HG02981 (cell line): Measurements from ENCODE around the gene EFNA4.

Experiments
- ATAC-seq: cut with Tn5 transposase; IDR thresholded peaks from one replicate; pipeline ENCODE4 v1.9.1; 2021; ENCODE audit warnings: mild to moderate bottlenecking, moderate library complexity; ENCODE audit not compliant: unreplicated experiment

The EFNA4 gene, protein sequence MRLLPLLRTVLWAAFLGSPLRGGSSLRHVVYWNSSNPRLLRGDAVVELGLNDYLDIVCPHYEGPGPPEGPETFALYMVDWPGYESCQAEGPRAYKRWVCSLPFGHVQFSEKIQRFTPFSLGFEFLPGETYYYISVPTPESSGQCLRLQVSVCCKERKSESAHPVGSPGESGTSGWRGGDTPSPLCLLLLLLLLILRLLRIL

DNA sequence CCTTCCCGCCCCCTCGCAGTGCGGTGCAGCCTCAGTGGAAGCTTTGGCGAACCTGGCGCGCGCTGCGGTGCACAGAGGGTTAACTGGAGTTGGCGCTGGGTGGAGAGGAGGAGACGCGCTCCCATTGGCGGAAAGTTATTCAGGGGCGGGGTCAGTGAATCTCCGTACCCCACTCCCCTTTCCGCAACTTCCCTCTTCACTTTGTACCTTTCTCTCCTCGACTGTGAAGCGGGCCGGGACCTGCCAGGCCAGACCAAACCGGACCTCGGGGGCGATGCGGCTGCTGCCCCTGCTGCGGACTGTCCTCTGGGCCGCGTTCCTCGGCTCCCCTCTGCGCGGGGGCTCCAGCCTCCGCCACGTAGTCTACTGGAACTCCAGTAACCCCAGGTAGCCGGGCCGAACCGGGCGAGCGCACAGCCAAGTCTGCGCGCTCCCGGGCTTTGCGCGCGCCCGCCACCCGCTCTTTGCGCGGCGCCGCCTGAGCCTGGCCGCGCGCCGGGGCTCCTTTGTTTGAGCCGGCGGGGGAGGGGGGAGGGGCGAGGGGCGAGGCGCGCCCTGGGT is at the start of gene EFNA4:
EFNA4 (plus strand) TSS at position 191 of the 561 bp plus-strand sequence; CDS start at position 275, 84 bp downstream.
- peak; percentile 58 for ATAC-seq

DNA sequence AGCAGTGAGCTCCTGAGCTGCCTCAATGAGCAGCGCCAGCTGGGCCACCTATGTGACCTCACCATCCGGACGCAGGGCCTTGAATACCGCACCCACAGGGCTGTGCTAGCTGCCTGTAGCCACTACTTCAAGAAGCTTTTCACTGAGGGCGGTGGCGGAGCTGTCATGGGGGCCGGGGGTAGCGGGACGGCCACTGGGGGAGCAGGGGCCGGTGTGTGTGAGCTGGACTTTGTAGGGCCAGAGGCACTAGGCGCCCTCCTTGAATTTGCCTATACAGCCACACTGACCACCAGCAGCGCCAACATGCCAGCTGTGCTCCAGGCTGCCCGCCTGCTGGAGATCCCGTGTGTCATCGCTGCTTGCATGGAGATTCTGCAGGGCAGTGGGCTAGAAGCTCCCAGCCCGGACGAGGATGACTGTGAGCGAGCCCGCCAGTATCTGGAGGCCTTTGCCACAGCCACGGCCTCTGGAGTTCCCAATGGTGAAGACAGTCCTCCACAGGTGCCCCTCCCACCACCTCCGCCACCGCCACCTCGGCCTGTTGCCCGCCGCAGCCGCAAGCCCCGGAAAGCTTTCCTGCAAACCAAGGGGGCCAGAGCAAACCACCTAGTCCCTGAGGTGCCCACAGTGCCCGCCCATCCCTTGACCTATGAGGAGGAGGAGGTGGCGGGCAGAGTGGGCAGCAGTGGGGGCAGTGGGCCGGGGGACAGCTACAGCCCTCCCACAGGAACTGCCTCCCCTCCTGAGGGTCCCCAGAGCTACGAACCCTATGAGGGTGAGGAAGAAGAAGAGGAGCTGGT is 48.6 kb upstream of the EFNA4 start:
- ATAC-seq = no peak

DNA sequence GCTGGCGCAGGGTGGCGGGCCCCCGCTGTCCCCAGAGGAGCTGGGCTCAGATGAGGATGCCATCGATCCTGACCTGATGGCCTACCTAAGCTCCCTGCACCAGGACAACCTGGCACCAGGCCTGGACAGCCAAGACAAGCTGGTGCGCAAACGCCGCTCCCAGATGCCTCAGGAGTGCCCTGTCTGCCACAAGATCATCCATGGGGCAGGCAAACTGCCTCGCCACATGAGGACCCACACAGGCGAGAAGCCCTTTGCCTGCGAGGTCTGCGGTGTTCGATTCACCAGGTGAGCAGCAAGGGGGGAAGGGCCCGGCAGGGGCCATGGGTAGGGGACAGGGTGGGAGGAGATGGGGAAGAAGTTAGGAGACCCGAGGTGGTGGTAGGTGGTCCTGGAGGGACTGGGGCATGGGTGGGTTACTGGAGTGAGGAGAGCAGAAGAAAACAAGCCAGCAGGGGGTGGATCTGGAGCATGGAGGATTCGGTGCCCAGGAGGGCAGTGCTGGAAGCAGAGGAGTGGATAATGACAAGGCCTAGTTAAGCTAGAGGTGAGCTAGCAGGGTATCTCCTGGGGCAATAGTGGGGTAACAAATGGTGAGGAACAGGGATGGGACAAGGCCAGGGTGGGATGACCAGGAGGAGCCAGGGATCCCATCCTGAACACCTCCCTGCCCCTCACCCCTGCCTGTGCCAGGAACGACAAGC is 47.9 kb upstream of the EFNA4 start:
- no peak for ATAC-seq

DNA sequence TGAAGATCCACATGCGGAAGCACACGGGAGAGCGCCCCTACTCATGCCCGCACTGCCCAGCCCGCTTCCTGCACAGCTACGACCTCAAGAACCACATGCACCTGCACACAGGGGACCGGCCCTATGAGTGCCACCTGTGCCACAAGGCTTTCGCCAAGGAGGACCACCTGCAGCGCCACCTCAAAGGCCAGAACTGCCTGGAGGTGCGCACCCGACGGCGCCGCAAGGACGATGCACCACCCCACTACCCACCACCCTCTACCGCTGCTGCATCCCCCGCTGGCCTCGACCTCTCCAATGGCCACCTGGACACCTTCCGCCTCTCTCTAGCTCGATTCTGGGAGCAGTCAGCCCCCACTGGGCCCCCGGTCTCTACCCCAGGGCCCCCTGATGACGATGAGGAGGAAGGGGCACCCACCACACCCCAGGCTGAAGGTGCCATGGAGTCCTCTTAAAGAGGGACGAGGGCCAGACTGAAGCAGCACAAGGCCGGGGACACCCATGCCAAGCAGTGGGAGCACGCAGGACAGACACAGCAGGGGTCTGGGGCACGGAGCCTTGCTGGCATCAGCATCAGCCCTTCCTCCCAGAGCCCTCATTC is 47.2 kb upstream of the EFNA4 start:
- ATAC-seq = no peak

DNA sequence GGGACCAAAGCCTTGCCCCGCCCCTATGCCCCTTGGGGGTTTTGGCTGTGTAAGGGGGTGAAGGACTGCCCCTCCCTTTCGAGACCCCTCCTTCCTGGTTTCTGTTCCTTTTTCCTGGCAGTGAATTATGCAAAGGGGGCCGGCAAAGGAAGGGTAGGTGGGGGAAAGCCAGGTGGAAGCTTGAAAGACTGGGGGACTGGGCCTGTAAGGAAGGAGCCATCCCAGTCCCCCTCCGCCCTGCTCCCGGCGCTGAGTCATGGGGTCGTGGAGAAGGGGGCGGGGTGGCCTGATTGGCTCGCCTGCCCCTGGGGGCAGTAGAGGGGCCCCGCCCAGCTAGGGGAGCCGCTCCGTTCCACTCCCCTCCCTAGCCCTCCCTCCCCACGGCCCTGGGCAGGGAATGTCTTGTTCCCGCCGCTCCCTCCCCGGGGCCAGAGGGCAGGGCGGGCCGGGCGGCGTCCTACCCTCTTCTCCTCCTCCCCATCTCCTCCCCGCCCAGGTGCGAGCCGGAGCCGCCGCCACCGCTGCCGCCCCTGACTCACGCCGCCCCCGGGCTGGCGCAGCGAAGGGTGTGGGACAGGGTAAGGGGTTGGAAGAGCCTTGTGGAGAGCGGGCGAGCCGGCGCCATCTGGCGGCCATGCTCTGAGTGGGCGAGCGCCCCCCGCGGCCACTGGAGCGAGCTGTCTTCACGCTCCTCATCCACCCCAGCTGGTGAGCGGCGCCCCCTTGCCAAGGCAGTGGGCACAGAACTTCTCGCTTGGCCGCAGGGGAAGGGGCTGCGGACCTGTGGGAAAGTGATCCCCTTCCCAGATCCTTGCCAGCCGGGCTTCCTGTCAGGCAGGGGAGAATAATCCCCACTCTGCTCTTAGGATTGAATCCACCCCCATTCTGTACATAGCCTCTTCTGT is 46.2 kb upstream of the EFNA4 start:
- ATAC-seq = peak; percentile 59

DNA sequence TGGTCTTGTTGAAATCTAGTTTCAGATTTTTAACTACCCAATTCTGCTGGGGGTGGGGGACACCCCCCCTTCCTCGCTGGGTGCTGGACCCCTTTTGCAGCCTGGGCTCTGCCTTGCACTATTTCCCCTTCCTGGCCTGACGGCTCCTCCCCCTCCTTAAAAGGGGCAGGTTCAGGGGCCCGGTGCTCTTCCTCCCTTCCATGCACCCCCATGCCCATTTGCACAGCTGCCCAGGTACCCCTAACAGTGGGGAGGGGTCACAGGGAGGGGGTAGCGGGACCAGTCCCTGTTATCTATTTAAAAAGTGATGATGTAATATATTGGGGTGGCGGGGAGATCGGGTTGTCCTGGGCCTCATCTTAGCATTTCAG is 45.6 kb upstream of the EFNA4 start:
- peak; percentile 28 for ATAC-seq

DNA sequence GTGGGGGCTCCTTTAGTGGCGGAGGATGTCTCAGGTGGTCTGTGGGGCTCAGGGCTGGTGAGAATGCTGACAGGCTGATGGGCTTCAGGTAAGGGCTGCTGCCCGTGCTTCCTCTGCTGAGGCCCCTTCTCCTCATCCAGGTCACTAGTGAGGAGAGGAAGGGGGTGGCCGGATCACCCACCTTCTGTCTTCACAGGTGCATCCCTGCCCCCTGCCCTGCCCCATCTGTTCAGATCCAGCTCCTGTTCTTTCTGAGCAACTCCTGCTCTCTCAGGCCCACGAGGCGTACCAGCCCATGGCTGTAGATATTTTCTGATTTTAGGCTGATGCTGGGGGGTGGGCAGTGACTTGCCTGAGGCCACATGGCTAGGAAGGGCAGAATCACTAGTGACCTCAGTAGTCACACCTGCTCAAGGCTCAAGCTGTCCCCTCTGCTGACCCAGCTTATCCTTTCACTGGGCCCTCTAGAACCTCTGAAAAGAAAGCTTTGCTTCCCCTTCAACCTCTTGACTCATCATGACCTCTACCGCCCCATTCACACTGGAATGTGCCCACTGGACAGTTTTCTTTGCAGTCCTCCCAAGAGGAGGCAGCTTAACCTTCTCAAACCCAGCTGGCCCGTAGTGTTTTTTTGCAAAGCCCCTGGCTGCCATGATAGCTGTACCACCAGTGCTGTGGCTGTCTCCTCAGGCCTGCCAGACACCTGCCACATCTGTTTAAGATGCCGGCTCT is 44.8 kb upstream of the EFNA4 start:
- ATAC-seq = no peak

DNA sequence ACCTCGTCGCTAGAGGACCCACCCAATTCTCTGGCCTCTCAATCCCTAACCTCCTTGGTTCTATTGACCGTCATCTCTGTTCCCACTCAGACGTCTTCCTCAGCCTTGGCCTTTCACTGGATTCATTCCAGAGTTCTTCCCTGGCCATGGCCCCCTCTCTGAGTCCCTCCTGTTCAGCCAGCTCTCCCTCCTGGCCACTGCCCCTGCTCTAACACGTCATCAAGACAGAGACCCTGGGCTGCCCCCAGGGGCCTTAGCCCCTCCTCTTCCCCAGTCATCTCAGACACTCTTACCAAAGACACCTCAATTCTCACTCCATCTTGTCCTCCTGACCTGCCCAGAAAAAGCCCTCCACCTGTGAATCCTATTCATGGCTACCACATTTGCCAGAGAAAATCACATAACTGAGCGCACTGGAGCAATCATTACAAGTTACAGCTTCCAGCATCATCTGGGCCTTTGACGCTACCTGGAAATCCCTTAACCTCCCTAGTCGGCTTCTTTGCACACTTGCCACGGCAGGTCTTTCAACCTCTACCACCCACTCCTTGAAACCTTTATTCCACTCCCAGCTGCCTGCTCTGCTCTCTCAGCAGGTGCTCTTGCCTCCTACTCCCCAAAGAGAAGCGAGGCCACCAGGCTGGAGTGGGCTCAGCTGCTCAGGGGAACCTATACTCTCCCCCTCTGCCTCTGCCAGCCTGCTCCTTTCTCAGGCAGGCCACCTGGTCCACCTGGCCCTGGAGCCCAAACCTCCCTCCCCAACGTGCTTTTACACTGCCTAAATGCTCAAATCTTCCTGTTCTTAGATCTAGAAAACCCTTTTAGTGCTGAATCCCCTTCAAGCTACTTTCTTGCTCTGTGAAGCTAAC is 43.9 kb upstream of the EFNA4 start:
- no peak for ATAC-seq

DNA sequence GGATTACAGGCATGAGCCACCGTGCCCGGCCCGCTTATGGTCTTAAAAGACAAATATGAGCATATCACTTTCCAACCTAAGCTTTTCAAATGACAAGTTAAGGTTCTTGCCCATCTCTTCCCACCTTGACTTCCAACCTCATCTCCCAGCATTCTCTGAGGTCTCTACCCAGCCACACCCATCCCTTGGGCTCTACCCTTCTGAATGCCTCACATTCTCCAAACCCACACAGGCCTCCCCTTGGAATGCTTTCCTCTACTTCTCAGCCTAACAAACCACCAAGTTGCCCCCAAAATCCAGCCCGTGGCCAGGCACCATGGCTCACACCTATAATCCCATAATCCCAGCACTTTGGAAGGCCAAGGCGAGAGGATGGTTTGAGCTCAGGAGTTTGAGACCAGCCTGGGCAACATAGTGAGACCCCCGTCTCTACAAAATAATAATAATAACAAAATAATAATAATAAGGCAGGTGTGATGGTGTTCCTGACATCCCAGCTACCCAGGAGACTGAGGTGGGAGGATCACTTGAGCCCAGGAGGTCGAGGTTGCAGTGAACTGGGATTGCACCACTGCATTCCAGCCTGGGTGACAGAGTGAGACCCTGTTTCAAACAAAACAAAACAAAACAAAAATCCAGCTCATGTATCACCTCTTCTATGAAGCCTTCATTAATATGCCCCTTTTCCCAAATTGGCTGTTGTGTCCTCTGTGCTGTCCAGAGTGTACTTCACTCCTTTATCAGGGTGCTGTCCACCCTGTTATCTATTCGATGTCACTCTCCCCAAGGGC is 41.2 kb upstream of the EFNA4 start:
- no peak for ATAC-seq

DNA sequence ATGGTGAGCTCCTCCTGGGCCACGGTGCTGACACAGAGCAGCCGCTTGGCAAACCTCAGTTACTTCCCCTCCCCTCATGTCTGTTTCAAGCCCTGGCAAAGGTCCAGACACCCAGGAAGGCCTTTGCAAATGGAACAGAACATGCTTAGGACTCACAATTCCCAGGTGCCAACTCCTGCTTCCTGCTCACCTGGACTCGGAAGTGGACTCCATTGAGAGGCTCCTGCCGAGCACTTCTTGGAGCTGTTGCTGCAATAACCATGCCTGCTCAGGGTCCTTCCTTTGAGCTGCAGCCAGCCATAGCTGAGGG is 40.7 kb upstream of the EFNA4 start:
- no peak for ATAC-seq

DNA sequence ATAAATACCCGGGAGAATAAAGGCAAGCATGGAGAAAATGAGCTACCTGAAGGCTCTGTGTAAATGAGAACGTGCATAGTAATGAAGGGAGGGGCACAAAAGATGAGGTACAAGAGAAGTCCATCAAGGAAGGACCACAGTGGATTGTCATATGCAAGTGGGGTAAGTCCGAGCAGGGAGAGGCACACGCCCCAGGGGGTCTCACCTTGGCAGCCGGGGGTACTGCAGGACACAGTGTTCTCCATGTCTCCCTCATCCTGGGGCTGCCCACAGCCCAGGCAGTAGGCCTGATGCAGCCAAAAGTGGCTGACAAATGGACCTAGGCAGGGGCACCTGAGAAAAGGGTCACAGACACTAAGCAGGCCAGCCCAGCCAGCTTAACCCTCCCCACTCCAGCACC is 39.9 kb upstream of the EFNA4 start:
- no peak for ATAC-seq

DNA sequence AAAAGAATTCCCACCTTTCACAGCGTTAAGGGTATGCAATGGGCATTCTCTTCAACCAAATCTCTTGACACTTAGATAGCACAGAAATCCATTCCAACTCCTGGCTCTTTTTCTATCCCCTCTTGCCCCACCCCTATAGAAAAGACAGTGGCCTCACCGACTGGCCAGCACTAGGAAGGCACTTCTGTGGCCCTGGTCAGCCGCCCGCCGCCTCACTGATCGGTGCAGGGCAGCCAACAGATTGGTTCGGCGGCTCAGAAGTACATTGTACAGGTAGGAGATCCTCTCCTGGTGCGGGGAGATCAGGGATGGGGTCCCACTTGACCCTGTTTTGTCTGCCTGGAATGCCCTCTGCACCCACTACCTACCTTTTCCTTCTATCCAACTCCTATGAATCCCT is 39.2 kb upstream of the EFNA4 start:
- ATAC-seq = no peak

DNA sequence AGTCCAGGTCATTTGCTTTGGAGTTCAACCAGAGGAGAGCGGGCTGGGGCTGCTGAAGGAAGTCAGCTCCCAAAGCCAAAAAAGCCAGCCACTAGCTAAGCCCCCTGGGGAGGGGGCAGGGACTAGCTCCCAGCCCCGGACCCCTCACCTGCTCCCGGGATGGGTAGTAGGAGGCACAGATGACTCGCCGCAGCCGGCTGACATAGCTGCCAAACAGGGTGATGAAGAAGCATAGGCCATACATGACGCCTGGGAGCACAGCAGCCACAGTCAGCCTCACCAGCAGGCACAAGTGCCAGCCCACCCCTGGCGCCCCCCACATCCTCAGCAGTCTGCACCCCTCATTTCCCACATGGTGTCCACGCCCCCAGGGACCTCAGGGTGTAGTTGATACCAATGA is 37.4 kb upstream of the EFNA4 start:
- no peak for ATAC-seq

DNA sequence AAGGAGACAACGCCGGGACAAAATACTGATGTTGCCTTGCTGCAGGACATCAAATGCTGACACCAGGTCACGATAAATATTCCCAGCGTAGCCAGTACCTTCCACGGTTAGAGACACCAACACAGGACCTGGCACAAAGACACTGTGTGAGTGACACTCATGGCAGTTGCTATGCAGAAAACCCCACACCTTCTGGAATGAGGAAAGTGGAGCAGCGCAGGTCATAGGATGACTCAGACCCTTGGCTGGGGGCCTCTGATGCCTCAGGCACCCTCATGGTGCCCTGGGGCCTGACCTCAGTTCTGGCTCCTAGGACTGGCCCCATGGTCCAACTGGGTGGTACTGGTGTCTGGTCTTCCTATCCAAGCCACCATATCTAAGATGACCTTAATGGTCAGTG is 37.0 kb upstream of the EFNA4 start:
- ATAC-seq = no peak

DNA sequence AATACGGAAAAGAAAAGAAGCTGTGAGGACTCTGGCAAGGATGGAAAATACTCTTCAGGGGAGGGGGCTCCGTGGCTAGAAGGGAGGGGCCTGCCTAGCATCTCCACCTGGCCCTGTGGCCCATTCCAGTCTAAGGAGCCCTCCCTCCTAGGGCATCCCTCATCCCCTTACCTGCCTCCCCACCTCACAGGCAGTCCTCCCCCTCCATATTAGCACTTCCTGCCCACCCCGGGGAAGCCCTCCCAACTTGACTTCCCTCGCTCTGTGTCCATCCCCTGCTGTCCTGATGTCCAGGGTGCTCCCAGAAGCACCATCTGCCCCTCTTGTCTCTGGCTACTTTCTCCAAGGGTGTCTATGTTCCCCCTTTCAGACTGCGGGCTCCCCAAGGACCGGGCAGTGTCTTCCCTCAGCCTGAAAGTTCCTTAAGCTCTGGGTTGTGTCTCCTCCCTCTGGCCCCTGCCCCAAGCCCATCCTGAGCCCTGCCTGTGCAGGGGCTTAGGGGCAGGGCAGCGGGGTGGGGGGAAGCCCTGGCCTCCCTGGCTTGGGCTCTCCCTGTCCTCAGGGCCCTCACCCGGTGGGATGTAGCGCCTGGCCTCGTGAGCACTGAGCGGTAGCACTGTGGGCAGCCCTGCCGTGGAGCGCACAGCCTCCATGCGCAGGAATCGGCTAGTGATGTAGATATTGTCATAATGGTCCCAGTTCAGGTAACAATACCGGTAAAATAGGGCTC is 33.9 kb upstream of the EFNA4 start:
- no peak for ATAC-seq

DNA sequence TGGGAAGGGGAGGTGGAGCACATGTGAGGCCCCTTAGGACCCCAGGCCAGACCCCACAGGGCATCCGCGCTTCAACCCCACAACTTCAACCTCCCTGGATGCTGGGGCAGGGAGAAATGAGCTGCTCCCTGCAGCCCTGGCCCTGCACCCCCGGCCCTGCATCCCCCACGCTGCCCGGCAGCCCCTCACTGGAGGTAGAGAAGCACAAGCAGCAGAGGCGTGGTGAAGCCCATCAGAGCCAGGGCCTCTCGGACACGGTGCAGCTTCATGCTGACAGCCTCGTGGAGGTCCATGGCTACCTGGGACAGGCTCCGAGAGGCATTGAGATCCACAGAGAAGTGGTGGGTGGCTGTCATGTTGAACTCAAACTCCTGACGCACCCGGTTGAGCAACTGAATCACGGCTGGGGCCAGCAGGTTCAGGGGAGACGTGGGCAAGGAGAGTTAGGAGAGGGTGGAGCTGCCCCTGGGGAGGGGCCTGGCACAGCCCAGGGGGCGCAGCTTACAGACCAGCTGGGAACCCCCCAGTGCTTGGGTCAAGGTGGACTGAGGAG is 33.2 kb upstream of the EFNA4 start:
- ATAC-seq = no peak

DNA sequence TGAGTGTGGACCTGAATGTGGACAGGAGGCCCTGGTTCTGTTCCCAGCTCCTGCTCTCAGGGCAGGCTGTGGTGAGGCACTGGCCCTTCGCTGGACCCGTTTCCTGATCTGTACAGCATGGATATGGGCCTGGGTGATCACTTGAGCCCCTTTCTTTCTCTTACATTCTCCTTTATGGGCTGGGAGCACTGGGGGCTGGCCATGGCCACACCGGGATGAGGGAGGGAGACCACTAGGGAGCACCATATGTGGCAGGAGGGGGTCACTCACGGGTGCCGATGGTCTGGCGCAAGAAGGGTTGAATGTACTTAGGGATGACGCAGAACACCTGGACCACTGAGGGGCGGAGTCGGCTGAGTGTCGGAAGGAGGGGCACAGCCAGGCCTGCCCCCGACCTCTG is 32.6 kb upstream of the EFNA4 start:
- no peak for ATAC-seq
